Cerebellar nuclear complex (tissue), 1 donor: ENCODE data around the gene RPS27A.
"Not testable (repeated sequence)": the region's sequence is repeated elsewhere in the genome, so short reads cannot be mapped to it uniquely, and the experiment has no call there.

Source experiments
- DNase-seq, 2 experiments: peaks; one replicate each; lab custom pipeline; 2025; lab: John Stamatoyannopoulos, UW

RPS27A gene

DNA sequence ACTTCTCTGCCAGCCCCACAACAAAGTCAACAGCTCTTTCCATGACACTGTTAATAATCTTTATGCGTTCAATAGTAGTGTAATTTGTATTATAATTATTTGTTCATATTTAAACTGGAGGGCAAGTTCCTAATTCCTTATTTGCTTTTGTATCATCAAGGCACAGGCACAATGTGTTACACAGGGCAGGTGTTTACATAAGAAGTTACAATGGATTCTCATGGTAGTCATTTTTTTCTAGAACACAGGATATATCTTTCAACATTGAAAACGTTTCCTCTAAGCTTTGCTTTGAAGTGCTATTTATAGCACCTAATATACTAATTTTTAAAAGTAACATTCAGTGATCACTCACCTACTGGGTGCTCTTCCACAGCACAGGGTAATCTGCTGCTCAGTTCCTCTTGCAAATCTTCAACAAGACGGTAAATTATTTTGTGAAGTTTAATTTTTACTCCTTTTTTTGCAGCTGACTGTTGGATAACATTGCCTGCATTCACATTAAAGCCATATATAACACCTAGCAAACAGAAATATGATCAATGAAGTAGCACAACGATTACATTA, 7.3 kb downstream of the RPS27A start:
- DNase-seq = no peak

GRCh38 chr2:55241582-55241981, 9.1 kb downstream of the RPS27A start:
- not testable (repeated sequence) for DNase-seq

GRCh38 chr2:55242617-55243016, 10.1 kb downstream of the RPS27A start:
- no peak for DNase-seq

- no peak for DNase-seq
Observed at GRCh38 chr2:55245411-55245810, 12.9 kb downstream of the RPS27A start.

DNA sequence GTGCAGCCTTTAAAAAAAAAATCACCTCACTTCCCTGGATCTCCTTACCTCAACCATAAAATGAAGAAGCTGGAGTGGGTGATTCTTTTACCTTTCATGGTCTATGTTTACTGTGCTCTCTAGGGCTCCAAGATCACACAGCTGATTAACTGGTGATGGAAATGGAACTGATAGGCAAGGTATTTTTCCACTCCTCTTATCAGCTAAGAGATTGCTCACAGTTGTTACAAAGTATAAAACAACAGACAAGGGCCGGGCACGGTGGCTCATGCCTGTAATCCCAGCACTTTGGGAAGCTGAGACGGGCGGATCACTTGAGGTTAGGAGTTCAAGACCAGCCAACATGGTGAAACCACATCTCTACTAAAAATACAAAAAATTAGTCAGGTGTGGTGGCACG, 14.5 kb downstream of the RPS27A start:
- DNase-seq = no peak

DNA sequence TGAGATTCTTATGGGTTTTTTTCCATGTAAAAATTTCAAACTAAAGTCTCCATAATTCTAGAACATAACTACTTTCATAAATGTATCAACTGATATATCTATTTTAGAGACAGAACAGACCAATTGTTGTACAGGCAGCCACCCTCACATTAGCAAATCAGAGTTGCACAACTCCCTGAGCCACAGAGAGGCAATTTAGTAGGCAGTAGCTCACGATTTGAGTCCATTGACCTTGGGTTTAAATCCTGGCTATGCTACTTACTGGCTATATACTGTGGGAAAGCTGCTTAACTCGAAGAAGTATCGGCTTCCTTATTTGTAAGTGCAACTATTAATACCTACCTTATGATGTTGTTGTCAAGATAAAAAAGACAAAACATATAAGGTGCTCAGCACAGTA, 20.3 kb downstream of the RPS27A start:
- DNase-seq = no peak

- DNase-seq = not testable (repeated sequence)
Observed at GRCh38 chr2:55259586-55259985, 27.1 kb downstream of the RPS27A start.

GRCh38 chr2:55268288-55268906, 35.9 kb downstream of the RPS27A start:
- DNase-seq = no peak

GRCh38 chr2:55268907-55269644, 36.6 kb downstream of the RPS27A start, which contains the start of gene MTIF2:
Gene MTIF2 (minus strand): TSS chr2:55269231. CDS start chr2:55263858, 5,373 bp downstream.
- DNase-seq = peak in 1 of 2 experiments; percentile 81

- no peak for DNase-seq
Observed at GRCh38 chr2:55269645-55269990, 37.1 kb downstream of the RPS27A start.

- not testable (repeated sequence) for DNase-seq
Observed at GRCh38 chr2:55274346-55274745, 41.9 kb downstream of the RPS27A start.

GRCh38 chr2:55277310-55277709, 44.8 kb downstream of the RPS27A start:
- no peak for DNase-seq

DNA sequence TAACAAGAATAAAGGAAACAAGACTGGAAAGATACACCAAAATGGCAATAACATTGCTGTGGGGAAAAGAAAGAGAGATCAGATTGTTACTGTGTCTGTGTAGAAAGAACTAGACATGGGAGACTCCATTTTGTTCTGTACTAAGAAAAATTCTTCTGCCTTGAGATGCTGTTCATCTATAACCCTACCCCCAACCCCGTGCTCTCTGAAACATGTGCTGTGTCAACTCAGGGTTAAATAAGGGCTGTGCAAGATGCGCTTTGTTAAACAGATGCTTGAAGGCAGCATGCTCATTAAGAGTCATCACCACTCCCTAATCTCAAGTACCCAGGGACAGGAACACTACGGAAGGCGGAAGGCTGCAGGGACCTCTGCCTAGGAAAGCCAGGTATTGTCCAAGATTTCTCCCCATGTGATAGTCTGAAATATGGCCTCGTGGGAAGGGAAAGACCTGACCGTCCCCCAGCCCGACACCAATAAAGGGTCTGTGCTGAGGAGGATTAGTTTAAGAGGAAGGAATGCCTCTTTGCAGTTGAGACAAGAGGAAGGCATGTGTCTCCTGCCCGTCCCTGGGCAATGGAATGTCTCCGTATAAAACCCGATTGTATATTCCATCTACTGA, 46.8 kb downstream of the RPS27A start:
- not testable (repeated sequence) for DNase-seq

GRCh38 chr2:55279859-55280424, 47.5 kb downstream of the RPS27A start:
- DNase-seq = not testable (repeated sequence)

- DNase-seq = not testable (repeated sequence)
Observed at GRCh38 chr2:55280851-55281546, 48.5 kb downstream of the RPS27A start.

DNA sequence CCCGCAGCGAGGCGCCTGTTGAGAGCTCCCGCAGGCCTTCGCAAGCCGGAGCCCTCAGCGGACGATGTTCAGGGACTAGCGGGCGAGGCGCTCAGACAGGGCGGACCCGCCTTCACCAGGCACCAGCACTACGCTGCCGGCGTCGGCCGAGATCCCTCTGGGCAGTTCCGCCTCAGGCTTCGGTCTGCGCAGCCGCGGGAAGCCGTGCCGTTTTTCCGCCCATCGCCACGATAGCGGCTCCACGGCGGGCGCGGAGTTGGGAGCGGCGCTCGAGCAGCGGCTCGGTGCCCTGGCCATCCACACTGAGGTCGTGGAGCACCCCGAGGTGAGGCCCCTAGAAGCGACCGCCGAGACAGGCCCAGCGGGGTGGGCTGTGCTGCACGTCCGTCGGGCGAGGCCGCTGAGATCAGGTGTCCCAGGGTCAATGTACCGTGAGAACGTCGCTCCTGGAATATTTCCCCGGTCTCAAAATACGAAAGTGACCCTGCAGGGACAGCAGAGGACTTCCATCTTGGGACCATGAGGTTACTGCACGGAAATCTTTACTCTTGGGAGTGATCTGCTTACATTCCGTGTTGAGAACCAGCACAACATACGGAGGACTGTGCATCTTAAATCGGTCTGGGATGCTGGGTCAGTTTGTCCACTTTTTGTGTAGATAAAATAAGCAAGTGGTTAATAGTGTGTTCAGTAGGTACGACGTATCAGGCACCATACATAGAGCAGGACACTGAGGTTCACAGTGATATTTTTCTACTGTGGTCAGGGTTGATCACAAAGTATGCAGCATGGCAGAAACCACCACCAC, 49.8 kb downstream of the RPS27A start:
- DNase-seq = peak in 1 of 2 experiments; percentile 33

GRCh38 chr2:55283083-55283482, 50.6 kb downstream of the RPS27A start:
- DNase-seq = no peak
